ENCODE data around the gene ARMC10. TPM values are rescaled to one million over a fixed set of nuclear protein-coding genes. Genes with fewer than 3 reads are reported as not detected.

ARMC10 gene
- total RNA-seq, 1 donor from 2014 or later, result 20.7 TPM

GRCh38 chr7:103115771-103116170 lies 40.8 kb downstream of the ARMC10 start:
- intact Hi-C loops (cut with DNase I), result no loop called here
- ATAC-seq, result no peak
- DNase-seq (ENCODE audit: missing footprints), result no peak

- no peak for DNase-seq (ENCODE audit: missing footprints)
- intact Hi-C loops (cut with DNase I), result no loop called here
- ATAC-seq, result no peak
These were observed 41.6 kb downstream of the ARMC10 start for GRCh38 chr7:103116511-103116910.

- no peak for DNase-seq (ENCODE audit: missing footprints)
- intact Hi-C loops (cut with DNase I), result no loop called here
- no peak for ATAC-seq
These were observed 42.1 kb downstream of the ARMC10 start for GRCh38 chr7:103116991-103117390.

GRCh38 chr7:103117465-103117864 lies 42.5 kb downstream of the ARMC10 start:
- intact Hi-C loops (cut with DNase I), result no loop called here
- ATAC-seq (no peak), DNase-seq (ENCODE audit: missing footprints) (no peak)

GRCh38 chr7:103119791-103120291 lies 44.9 kb downstream of the ARMC10 start:
- no peak for ATAC-seq
- DNase-seq (ENCODE audit: missing footprints), result no peak
- intact Hi-C loops (cut with DNase I), result no loop called here

- no peak for DNase-seq (ENCODE audit: missing footprints)
- intact Hi-C loops (cut with DNase I), result no loop called here
- ATAC-seq, result no peak
These were observed 45.4 kb downstream of the ARMC10 start for GRCh38 chr7:103120362-103120761.

- intact Hi-C loops (cut with DNase I), result no loop called here
- ATAC-seq, result no peak
- DNase-seq (ENCODE audit: missing footprints), result no peak
These were observed 46.7 kb downstream of the ARMC10 start for GRCh38 chr7:103121641-103122040.

GRCh38 chr7:103123529-103123928 lies 48.6 kb downstream of the ARMC10 start:
- intact Hi-C loops (cut with DNase I), result no loop called here
- ATAC-seq (no peak), DNase-seq (ENCODE audit: missing footprints) (no peak)

GRCh38 chr7:103124429-103124979 lies 49.6 kb downstream of the ARMC10 start:
- DNase-seq (ENCODE audit: missing footprints), result no peak
- intact Hi-C loops (cut with DNase I), result no loop called here
- no peak for ATAC-seq

GRCh38 chr7:103127006-103127405 lies 52.1 kb downstream of the ARMC10 start:
- no peak for ATAC-seq
- DNase-seq (ENCODE audit: missing footprints), result no peak
- intact Hi-C loops (cut with DNase I), result no loop called here

- ATAC-seq, result no peak
- intact Hi-C loops (cut with DNase I), result no loop called here
- DNase-seq (ENCODE audit: missing footprints), result no peak
These were observed 55.0 kb downstream of the ARMC10 start for GRCh38 chr7:103129702-103130549.

GRCh38 chr7:103130901-103131624 lies 56.1 kb downstream of the ARMC10 start:
- ATAC-seq, result no peak
- no peak for DNase-seq (ENCODE audit: missing footprints)
- intact Hi-C loops (cut with DNase I), result no loop called here

GRCh38 chr7:103132995-103133688 lies 58.2 kb downstream of the ARMC10 start:
- intact Hi-C loops (cut with DNase I), result no loop called here
- no peak for DNase-seq (ENCODE audit: missing footprints)
- no peak for ATAC-seq

- intact Hi-C loops (cut with DNase I), result no loop called here
- no peak for DNase-seq (ENCODE audit: missing footprints)
- ATAC-seq, result no peak
These were observed 60.1 kb downstream of the ARMC10 start for GRCh38 chr7:103134836-103135554.

- ATAC-seq (no peak), DNase-seq (ENCODE audit: missing footprints) (no peak)
- intact Hi-C loops (cut with DNase I), result no loop called here
These were observed 65.1 kb downstream of the ARMC10 start for GRCh38 chr7:103140061-103140460.

GRCh38 chr7:103140685-103141084 lies 65.7 kb downstream of the ARMC10 start:
- intact Hi-C loops (cut with DNase I), result no loop called here
- no peak for DNase-seq (ENCODE audit: missing footprints)
- no peak for ATAC-seq

- DNase-seq (ENCODE audit: missing footprints) (no peak), ATAC-seq (no peak)
- intact Hi-C loops (cut with DNase I), result no loop called here
These were observed 66.9 kb downstream of the ARMC10 start for GRCh38 chr7:103141753-103142404.

- ATAC-seq, result no peak
- intact Hi-C loops (cut with DNase I), result no loop called here
- no peak for DNase-seq (ENCODE audit: missing footprints)
These were observed 67.6 kb downstream of the ARMC10 start for GRCh38 chr7:103142494-103142893.
